Keratinocyte (primary cell): ENCODE data around the gene SLA2. TPM values are rescaled to one million over a fixed set of nuclear protein-coding genes. Genes with fewer than 3 reads are reported as not detected.

Source experiments
- DNase-seq: peaks from one replicate; pipeline ENCODE4 v3.0.0-alpha.2; 2011; ENCODE audit warnings: low read depth, missing footprints, low spot score
- FAIRE-seq: peaks from 2 replicates; lab custom pipeline; 2011; peaks lifted over from hg19 to GRCh38; lab: Jason Lieb, UNC
- H2AFZ ChIP-seq: 2 replicates; pipeline ENCODE4 v1.6.0; 2012; ENCODE audit warnings: low read length, control low read depth, inconsistent platforms; ENCODE audit not compliant: control insufficient read depth
- H3K27ac ChIP-seq: 2 replicates; pipeline ENCODE4 v1.5.1; 2011; ENCODE audit warnings: low read length; ENCODE audit not compliant: control insufficient read depth, insufficient read depth
- H3K27me3 ChIP-seq: 3 replicates; pipeline ENCODE4 v1.6.0; 2011; ENCODE audit warnings: low read length; ENCODE audit not compliant: control insufficient read depth, insufficient read depth; ENCODE audit errors: extremely low read depth
- H3K36me3 ChIP-seq, 2 experiments: 2 replicates in 1 of 2; 3 replicates in 1 of 2; pipeline ENCODE4 v1.5.1; 2011; ENCODE audit warnings: low read length in 2 of 2, mild to moderate bottlenecking in 1 of 2; ENCODE audit not compliant: control insufficient read depth in 2 of 2, insufficient read depth in 2 of 2; ENCODE audit errors: extremely low read depth in 1 of 2
- H3K4me1 ChIP-seq: 3 replicates; pipeline ENCODE4 v1.5.1; 2011; ENCODE audit warnings: low read length; ENCODE audit not compliant: control insufficient read depth, insufficient read depth; ENCODE audit errors: extremely low read depth
- H3K4me2 ChIP-seq: 3 replicates; pipeline ENCODE4 v1.6.0; 2011; ENCODE audit warnings: low read depth, low read length; ENCODE audit not compliant: control insufficient read depth, insufficient read depth; ENCODE audit errors: extremely low read depth
- H3K4me3 ChIP-seq, 3 experiments: fragments of 200-600 bp in 1 of 3; sonication (generic) in 1 of 3; 2 replicates in 2 of 3; 3 replicates in 1 of 3; pipeline ENCODE4 v1.5.1; 2011 to 2016; ENCODE audit warnings: low read length in 3 of 3, mild to moderate bottlenecking in 3 of 3, control low read depth in 2 of 3, inconsistent platforms in 1 of 3, low read depth in 1 of 3, mixed read lengths in 1 of 3, mixed run types in 1 of 3, moderate library complexity in 1 of 3; ENCODE audit not compliant: control insufficient read depth in 2 of 3, insufficient read depth in 2 of 3; ENCODE audit errors: extremely low read depth in 1 of 3
- H3K79me2 ChIP-seq: 2 replicates; pipeline ENCODE4 v1.6.0; 2012; ENCODE audit warnings: low read length; ENCODE audit not compliant: control insufficient read depth, insufficient read depth
- H3K9ac ChIP-seq: 3 replicates; pipeline ENCODE4 v1.6.0; 2011; ENCODE audit warnings: low read length; ENCODE audit not compliant: control insufficient read depth, insufficient read depth; ENCODE audit errors: extremely low read depth
- H3K9me1 ChIP-seq: 3 replicates; pipeline ENCODE4 v1.6.0; 2011; ENCODE audit warnings: low read length; ENCODE audit not compliant: control insufficient read depth, insufficient read depth; ENCODE audit errors: extremely low read depth
- H3K9me3 ChIP-seq: 2 replicates; pipeline ENCODE4 v1.5.1; 2012; ENCODE audit warnings: low read depth, low read length; ENCODE audit not compliant: control insufficient read depth
- H4K20me1 ChIP-seq: 3 replicates; pipeline ENCODE4 v1.6.0; 2011; ENCODE audit warnings: low read length; ENCODE audit not compliant: control insufficient read depth, insufficient read depth; ENCODE audit errors: extremely low read depth
- EZH2 ChIP-seq: IDR thresholded peaks from one replicate; pipeline ENCODE4 v1.6.1; 2012; ENCODE audit warnings: inconsistent platforms, mild to moderate bottlenecking, low read length, moderate library complexity
- dilution Hi-C: fragments of 300-500 bp; cut with MboI; formaldehyde crosslinking; loops from one replicate; pipeline ENCODE4 v1.7.0; 2020; ENCODE audit warnings: low sequenced_read_pairs; ENCODE audit not compliant: extremely low pct_ligation_motif_present
- polyA plus RNA-seq, 5 experiments: library from polyadenylated mRNA; depleted of rRNA in 3 of 5; stranded (reverse) in 3 of 5; stranded (forward) in 1 of 5; unstranded in 1 of 5; fragments of >200 nt; gene quantifications; 1 replicate in 1 of 5; 2 replicates in 3 of 5; 3 replicates in 1 of 5; pipeline versions ENCODE4 v1.2.1 to v1.2.3, GENCODE V29; 2011 to 2012; ENCODE audit warnings: missing spikeins in 2 of 5, low read depth in 1 of 5, low replicate concordance in 1 of 5
- TF ChIP-seq, protein P1 (sequence below), 3 experiments: IDR thresholded peaks in 1 of 3; conservative IDR thresholded peaks in 1 of 3; optimal IDR thresholded peaks in 1 of 3; 2 replicates in 2 of 3; 3 replicates in 1 of 3; pipeline versions ENCODE3 to v1.5.1; 2011; ENCODE audit warnings: low read length in 3 of 3, mild to moderate bottlenecking in 3 of 3, moderate library complexity in 2 of 3, control low read depth in 1 of 3, inconsistent platforms in 1 of 3; ENCODE audit not compliant: insufficient read depth in 2 of 3; ENCODE audit errors: extremely low read depth in 1 of 3

Gene SLA2
- polyA plus RNA-seq, 1 donor (not counting 4 experiments of a cell fraction or from before 2014, with no cell fraction given) = 0.04 TPM

DNA sequence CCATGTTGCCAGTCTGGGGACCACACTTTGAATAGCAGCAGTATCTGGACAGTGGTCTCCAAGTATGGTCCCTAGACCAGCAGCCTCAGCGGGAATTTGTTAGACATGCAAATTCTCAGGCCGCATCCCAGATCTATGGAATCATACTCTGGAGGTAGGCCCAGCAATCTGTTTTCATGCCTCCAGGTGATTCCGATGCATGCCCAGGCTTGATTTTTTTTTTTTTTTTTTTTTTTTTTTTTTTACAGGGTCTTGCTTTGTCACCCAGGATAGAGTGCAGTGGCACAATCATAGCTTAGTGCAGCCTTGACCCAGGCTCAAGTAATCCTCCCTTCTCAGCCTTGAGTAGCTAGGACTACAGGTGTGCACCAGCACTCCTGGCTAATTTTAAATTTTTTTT is 682 bp upstream of the SLA2 start:
- Histone ChIP-seq H3K27ac (no peak overlapping the region), H3K4me1 (peaks cover 6% of the 10 kb centered on the region), H3K4me2 (no peak overlapping the region), H3K36me3 (peaks cover 0 to 2% of the 10 kb centered on the region in 2 experiments), H3K9me3 (no peaks in the 10 kb centered on the region), H3K9me1 (no peaks in the 10 kb centered on the region), H3K9ac (no peak overlapping the region), H3K27me3 (no peaks in the 10 kb centered on the region), H2AFZ (no peak overlapping the region), H3K4me3 (no peak overlapping the region), H4K20me1 (no peaks in the 10 kb centered on the region), H3K79me2 (no peaks in the 10 kb centered on the region)
- TF ChIP-seq EZH2 = no peak
- TF ChIP-seq, protein P1, sequence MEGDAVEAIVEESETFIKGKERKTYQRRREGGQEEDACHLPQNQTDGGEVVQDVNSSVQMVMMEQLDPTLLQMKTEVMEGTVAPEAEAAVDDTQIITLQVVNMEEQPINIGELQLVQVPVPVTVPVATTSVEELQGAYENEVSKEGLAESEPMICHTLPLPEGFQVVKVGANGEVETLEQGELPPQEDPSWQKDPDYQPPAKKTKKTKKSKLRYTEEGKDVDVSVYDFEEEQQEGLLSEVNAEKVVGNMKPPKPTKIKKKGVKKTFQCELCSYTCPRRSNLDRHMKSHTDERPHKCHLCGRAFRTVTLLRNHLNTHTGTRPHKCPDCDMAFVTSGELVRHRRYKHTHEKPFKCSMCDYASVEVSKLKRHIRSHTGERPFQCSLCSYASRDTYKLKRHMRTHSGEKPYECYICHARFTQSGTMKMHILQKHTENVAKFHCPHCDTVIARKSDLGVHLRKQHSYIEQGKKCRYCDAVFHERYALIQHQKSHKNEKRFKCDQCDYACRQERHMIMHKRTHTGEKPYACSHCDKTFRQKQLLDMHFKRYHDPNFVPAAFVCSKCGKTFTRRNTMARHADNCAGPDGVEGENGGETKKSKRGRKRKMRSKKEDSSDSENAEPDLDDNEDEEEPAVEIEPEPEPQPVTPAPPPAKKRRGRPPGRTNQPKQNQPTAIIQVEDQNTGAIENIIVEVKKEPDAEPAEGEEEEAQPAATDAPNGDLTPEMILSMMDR (optimal IDR thresholded peaks at IDR 0.05 in 1 of 3, IDR thresholded peaks at IDR 0.05 in 1 of 3, conservative IDR thresholded peaks at IDR 0.05 in 1 of 3; ENCODE audit: extremely low read depth in 1 of 3, insufficient read depth in 2 of 3, low read length in 3 of 3) = no peak
- FAIRE-seq (no peak), DNase-seq (no peak)
- dilution Hi-C loops = no loop called here

DNA sequence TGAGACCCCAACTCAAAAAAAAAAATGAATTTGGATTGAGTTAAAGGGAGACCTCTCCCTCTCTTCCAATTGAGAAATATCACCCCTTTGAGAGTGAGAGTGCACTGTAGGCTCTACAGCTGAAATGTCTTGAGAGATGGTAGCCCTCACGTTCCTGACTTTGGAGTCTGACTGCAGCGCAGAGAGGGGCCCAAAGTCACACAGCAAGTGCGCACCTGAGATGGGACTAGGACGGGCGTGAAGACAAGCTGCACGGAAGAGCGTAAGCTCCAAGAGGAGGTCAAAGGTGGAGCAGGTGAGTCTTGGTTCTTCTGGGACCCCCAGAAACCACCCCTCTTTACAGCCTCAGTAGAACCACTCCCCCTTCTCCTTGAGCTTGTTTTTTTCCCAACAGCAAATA is 643 bp downstream of the SLA2 start:
- Histone ChIP-seq H3K27ac (no peak overlapping the region), H3K4me2 (no peak overlapping the region), H3K9ac (no peak overlapping the region), H3K9me3 (no peaks in the 10 kb centered on the region), H2AFZ (no peak overlapping the region), H3K4me1 (peaks cover 6% of the 10 kb centered on the region), H3K27me3 (no peaks in the 10 kb centered on the region), H4K20me1 (no peaks in the 10 kb centered on the region), H3K9me1 (no peaks in the 10 kb centered on the region), H3K79me2 (no peaks in the 10 kb centered on the region), H3K4me3 (no peak overlapping the region), H3K36me3 (no peaks in the 10 kb centered on the region)
- TF ChIP-seq EZH2 = no peak
- TF ChIP-seq, protein P1 (optimal IDR thresholded peaks at IDR 0.05 in 1 of 3, IDR thresholded peaks at IDR 0.05 in 1 of 3, conservative IDR thresholded peaks at IDR 0.05 in 1 of 3; ENCODE audit: extremely low read depth in 1 of 3, insufficient read depth in 2 of 3, low read length in 3 of 3) = no peak
- FAIRE-seq (no peak), DNase-seq (no peak)
- dilution Hi-C loops = no loop called here
